Stomach smooth muscle (tissue), 2 donors: ENCODE data around the gene CDYL.
"Not testable (repeated sequence)": the region's sequence is repeated elsewhere in the genome, so short reads cannot be mapped to it uniquely, and the experiment has no call there.

Source experiments
- H3K27ac ChIP-seq: one replicate; pipeline ENCODE4 v1.7.0; 2013; ENCODE audit warnings: mild to moderate bottlenecking, low read length, inconsistent platforms
- H3K27me3 ChIP-seq, 2 donors: one replicate each; pipeline ENCODE4 v1.7.0; 2013; ENCODE audit warnings: low read length in 2 of 2; ENCODE audit not compliant: insufficient read depth in 2 of 2, control insufficient read depth in 1 of 2
- H3K36me3 ChIP-seq, 2 donors: one replicate each; pipeline ENCODE4 v1.7.0; 2013; ENCODE audit warnings: low read length in 2 of 2; ENCODE audit not compliant: control insufficient read depth in 2 of 2, insufficient read depth in 2 of 2
- H3K4me1 ChIP-seq: one replicate; pipeline ENCODE4 v1.7.0; 2013; ENCODE audit warnings: low read length; ENCODE audit not compliant: control insufficient read depth, insufficient read depth
- H3K4me3 ChIP-seq, 2 donors: one replicate each; pipeline ENCODE4 v1.7.0; 2013; ENCODE audit warnings: low read length in 2 of 2
- H3K9ac ChIP-seq, 2 donors: one replicate each; pipeline ENCODE4 v1.7.0; 2013; ENCODE audit warnings: low read length in 2 of 2, mild to moderate bottlenecking in 1 of 2
- H3K9me3 ChIP-seq, 2 donors: one replicate each; pipeline ENCODE4 v1.7.0; 2013; ENCODE audit warnings: low read length in 2 of 2; ENCODE audit not compliant: control insufficient read depth in 2 of 2
- donor health status: healthy.
- donor health status: Pancreatic carcinoma.

The CDYL gene

DNA sequence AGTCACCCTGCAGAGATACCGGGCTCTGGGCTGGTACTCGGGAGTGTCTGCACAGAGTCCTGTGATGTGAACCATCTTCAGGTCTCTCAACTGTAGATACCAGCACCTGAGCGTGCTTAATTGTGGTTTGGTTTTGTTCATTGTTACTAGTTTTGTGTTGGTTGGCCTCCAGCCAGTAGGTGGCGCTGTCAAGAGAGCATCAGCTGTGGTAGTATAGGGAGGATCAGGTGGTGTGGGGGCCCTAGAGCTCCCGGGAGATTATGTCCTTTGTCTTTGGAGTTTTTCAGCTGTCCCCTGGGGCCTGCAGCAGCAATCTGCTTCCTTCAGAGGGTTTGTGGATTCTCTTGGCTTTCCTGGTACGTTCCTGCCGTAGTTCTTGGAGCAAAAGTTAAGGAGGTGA is 67.9 kb downstream of the CDYL start:
- Histone ChIP-seq H3K9me3 (peaks cover 0 to 8% of the 10 kb centered on the region in 2 donors), H3K27me3 (no peaks in the 10 kb centered on the region), H3K9ac (no peak overlapping the region), H3K4me1 (no peaks in the 10 kb centered on the region), H3K4me3 (no peak overlapping the region), H3K27ac (no peak overlapping the region), H3K36me3 (no peaks in the 10 kb centered on the region)

- no peaks in the 10 kb centered on the region for H3K36me3 ChIP-seq
- H3K27ac ChIP-seq: no peak overlapping the region
- H3K9ac ChIP-seq: no peak overlapping the region
- H3K9me3 ChIP-seq: peaks cover 0 to 8% of the 10 kb centered on the region in 2 donors
- no peak overlapping the region for H3K4me3 ChIP-seq
- no peaks in the 10 kb centered on the region for H3K4me1 ChIP-seq
- H3K27me3 ChIP-seq: no peaks in the 10 kb centered on the region
These were observed 70.2 kb downstream of the CDYL start for GRCh38 chr6:4846387-4846786.

GRCh38 chr6:4848382-4849068 is 72.3 kb downstream of the CDYL start:
- H3K9ac ChIP-seq: no peak overlapping the region
- peaks cover 0 to 8% of the 10 kb centered on the region in 2 donors for H3K9me3 ChIP-seq
- H3K4me1 ChIP-seq: no peaks in the 10 kb centered on the region
- H3K27me3 ChIP-seq: no peaks in the 10 kb centered on the region
- no peak overlapping the region for H3K27ac ChIP-seq
- H3K4me3 ChIP-seq: peak overlapping the region in 1 of 2 donors; percentile 52
- H3K36me3 ChIP-seq: no peaks in the 10 kb centered on the region

- no peaks in the 10 kb centered on the region for H3K27me3 ChIP-seq
These were observed 73.2 kb downstream of the CDYL start for GRCh38 chr6:4849226-4850022.

GRCh38 chr6:4851035-4851434 is 74.8 kb downstream of the CDYL start:
- H3K4me3 ChIP-seq: no peak overlapping the region
- no peak overlapping the region for H3K27ac ChIP-seq

More at GRCh38 chr6:4849226-4850022, 73.2 kb downstream of the CDYL start:
- Histone ChIP-seq H3K4me1 (no peaks in the 10 kb centered on the region), H3K9me3 (peaks cover 0 to 8% of the 10 kb centered on the region in 2 donors), H3K4me3 (no peak overlapping the region), H3K9ac (no peak overlapping the region), H3K36me3 (no peaks in the 10 kb centered on the region), H3K27ac (no peak overlapping the region)

GRCh38 chr6:4852186-4852585 is 76.0 kb downstream of the CDYL start:
- not testable (repeated sequence) for H3K9ac ChIP-seq, H3K27me3 ChIP-seq, H3K4me3 ChIP-seq

More at GRCh38 chr6:4851035-4851434, 74.8 kb downstream of the CDYL start:
- H3K36me3 ChIP-seq: no peaks in the 10 kb centered on the region
- H3K27me3 ChIP-seq: no peaks in the 10 kb centered on the region
- no peaks in the 10 kb centered on the region for H3K4me1 ChIP-seq
- no peak overlapping the region for H3K9ac ChIP-seq
- peaks cover 0 to 1% of the 10 kb centered on the region in 2 donors for H3K9me3 ChIP-seq

DNA sequence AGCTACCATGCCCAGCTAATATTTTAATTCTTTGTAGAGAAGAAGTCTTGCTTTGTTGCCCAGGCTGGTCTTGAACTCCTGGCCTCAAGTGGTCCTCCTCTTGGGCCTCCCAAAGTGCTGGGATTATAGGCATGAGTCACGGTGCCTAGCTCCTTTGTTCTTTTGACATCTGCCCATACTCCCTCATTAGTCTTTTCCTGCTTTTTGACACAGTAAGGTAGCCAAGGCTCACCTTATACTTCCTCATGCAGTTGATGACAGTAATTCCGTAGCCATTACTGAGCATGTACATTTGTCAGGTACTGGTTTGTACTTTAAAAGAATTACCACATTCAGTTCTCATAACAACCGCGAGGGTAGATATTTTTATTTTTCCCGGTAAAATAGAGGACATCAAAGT is 76.7 kb downstream of the CDYL start:
- Histone ChIP-seq H3K4me3 (no peak overlapping the region), H3K36me3 (no peaks in the 10 kb centered on the region), H3K9ac (no peak overlapping the region), H3K27ac (no peak overlapping the region), H3K4me1 (no peaks in the 10 kb centered on the region), H3K27me3 (no peaks in the 10 kb centered on the region), H3K9me3 (no peaks in the 10 kb centered on the region)

More at GRCh38 chr6:4852186-4852585, 76.0 kb downstream of the CDYL start:
- H3K4me1 ChIP-seq, H3K27ac ChIP-seq, H3K36me3 ChIP-seq, H3K9me3 ChIP-seq: not testable (repeated sequence)

- Histone ChIP-seq H3K9me3 (no peaks in the 10 kb centered on the region), H3K27me3 (no peaks in the 10 kb centered on the region), H3K27ac (no peak overlapping the region), H3K36me3 (no peaks in the 10 kb centered on the region), H3K4me3 (no peak overlapping the region), H3K4me1 (no peaks in the 10 kb centered on the region), H3K9ac (no peak overlapping the region)
These were observed 77.1 kb downstream of the CDYL start for GRCh38 chr6:4853349-4853748.

DNA sequence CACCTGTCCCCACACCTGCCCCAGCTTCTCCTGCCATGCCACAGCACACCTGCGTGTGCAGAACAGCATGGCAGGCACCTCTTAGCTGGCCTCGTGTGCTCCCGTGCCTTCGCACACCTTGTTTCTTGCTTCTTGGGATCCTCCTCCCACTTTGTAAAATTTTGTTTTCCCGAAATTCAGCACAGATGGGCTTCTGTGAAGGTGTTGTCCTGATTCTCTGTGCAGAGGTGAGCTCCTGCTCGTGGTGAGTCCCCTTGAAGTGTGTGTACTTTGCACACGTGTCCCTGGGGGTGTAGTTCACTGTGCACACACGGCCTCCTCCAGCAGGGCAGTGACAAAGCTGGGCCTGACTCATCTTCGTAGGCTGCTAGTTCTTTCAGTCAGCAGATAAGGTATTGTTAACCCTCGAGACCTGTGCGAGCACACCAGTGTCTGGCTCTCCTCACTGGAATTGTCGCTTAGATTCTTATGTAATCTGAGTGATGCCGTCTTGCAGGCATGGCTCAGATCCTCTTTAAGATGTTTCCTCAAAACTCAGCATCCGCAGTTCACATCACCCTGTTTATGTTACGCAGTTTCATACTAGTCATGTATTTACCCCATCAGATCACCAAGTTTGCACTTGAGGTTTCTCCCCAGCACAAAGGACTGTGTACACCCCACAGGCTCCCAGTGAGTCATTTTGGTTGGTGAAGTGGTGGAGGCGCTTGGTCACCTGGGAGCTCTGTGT is 77.7 kb downstream of the CDYL start:
- H3K4me3 ChIP-seq: no peak overlapping the region

GRCh38 chr6:4856785-4857184 is 80.6 kb downstream of the CDYL start:
- Histone ChIP-seq H3K9me3 (no peaks in the 10 kb centered on the region), H3K36me3 (no peaks in the 10 kb centered on the region), H3K4me3 (no peak overlapping the region), H3K4me1 (no peaks in the 10 kb centered on the region), H3K27ac (no peak overlapping the region), H3K27me3 (no peaks in the 10 kb centered on the region), H3K9ac (no peak overlapping the region)

More for the DNA sequence above, 77.7 kb downstream of the CDYL start:
- H3K27ac ChIP-seq: no peak overlapping the region
- H3K9me3 ChIP-seq: no peaks in the 10 kb centered on the region
- no peaks in the 10 kb centered on the region for H3K27me3 ChIP-seq
- no peak overlapping the region for H3K9ac ChIP-seq
- no peaks in the 10 kb centered on the region for H3K4me1 ChIP-seq
- H3K36me3 ChIP-seq: no peaks in the 10 kb centered on the region
